Measurements from ENCODE around the gene MBNL1. TPM values are rescaled to one million over a fixed set of nuclear protein-coding genes. Genes with fewer than 3 reads are reported as not detected.

MBNL1 gene
- total RNA-seq, 1 donor from 2014 or later: 172 TPM

DNA sequence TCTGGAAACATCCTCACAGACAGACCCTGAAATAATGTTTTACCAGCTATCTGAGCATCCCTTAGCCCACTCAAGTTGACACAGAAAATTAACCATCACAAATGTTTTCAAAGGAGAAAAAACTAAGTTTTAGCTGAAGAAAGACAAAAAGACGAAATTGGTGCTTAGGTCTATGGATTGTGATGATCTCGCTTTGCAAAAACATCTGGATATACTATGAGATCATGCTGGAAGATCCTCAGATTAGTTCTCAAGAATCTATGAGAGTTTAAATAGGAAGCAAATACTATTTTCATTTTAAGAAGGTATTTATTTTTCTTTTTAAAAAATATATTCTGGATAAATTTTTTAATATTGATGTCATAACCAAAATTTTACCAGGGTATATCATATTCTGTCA, 42.6 kb upstream of the MBNL1 start:
- Histone ChIP-seq H3K9me3 (replicated peaks) (no peaks in the 10 kb centered on the region), H3K4me1 (peaks cover 30% of the 10 kb centered on the region), H3K27ac (replicated peaks) (no peak overlapping the region), H3K36me3 (no peaks in the 10 kb centered on the region), H3K4me3 (no peak overlapping the region), H3K27me3 (ENCODE audit: low read depth) (no peaks in the 10 kb centered on the region)
- DNase-seq: no peak
- TF ChIP-seq, protein P1, sequence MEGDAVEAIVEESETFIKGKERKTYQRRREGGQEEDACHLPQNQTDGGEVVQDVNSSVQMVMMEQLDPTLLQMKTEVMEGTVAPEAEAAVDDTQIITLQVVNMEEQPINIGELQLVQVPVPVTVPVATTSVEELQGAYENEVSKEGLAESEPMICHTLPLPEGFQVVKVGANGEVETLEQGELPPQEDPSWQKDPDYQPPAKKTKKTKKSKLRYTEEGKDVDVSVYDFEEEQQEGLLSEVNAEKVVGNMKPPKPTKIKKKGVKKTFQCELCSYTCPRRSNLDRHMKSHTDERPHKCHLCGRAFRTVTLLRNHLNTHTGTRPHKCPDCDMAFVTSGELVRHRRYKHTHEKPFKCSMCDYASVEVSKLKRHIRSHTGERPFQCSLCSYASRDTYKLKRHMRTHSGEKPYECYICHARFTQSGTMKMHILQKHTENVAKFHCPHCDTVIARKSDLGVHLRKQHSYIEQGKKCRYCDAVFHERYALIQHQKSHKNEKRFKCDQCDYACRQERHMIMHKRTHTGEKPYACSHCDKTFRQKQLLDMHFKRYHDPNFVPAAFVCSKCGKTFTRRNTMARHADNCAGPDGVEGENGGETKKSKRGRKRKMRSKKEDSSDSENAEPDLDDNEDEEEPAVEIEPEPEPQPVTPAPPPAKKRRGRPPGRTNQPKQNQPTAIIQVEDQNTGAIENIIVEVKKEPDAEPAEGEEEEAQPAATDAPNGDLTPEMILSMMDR (IDR thresholded peaks at IDR 0.05; ENCODE audit: borderline replicate concordance): no peak
- intact Hi-C loops (cut with micrococcal nuclease): loop anchor here (10.0 kb wide), 1 partner anchor 219 kb away; no protein-coding TSS in a partner anchor

DNA sequence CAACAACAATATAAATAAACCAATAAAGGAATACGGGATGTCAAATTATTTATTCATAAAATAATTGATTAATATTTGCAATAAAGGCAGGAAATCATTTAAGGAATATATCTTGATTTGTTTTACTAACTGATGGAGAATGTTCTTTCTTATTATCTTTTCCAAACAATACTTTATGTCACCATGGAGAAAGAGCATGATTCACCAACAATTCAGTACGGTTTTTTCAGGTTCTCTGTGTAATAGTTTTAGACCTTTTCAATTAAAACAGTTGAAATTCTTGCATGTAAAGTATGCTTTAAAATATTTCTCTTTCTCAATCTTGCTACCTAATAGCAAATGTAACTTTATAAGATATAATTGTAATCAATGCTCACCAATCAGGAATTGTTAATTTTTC, 41.7 kb upstream of the MBNL1 start:
- Histone ChIP-seq H3K36me3 (no peaks in the 10 kb centered on the region), H3K9me3 (replicated peaks) (no peaks in the 10 kb centered on the region), H3K4me1 (peaks cover 22% of the 10 kb centered on the region), H3K27ac (replicated peaks) (no peak overlapping the region), H3K27me3 (ENCODE audit: low read depth) (no peaks in the 10 kb centered on the region), H3K4me3 (no peak overlapping the region)
- TF ChIP-seq, protein P1 (IDR thresholded peaks at IDR 0.05; ENCODE audit: borderline replicate concordance): no peak
- intact Hi-C loops (cut with micrococcal nuclease): loop anchor here (10.0 kb wide), 1 partner anchor 218 kb away; no protein-coding TSS in a partner anchor
- no peak for DNase-seq

DNA sequence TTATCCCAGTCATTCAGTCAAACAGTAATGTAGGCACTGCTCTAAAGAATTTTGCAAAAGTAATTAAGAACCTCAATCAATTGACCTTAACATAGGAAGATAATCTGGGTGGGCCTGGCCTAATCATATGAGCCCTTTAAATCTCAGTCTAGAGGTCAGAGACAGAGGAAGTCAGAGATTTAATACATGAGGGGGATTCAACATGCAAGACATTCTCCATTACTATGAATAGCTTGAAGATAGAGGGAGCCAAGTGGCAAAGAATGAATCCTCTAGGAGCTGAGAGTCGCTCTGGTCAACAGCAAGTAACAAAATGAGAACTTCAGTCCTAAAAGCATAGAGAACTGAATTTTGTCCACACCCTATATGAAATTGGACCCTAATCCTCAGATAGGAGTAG, 39.0 kb upstream of the MBNL1 start:
- intact Hi-C loops (cut with micrococcal nuclease): loop anchor here (10.0 kb wide), 1 partner anchor 215 kb away; no protein-coding TSS in a partner anchor
- TF ChIP-seq, protein P1 (IDR thresholded peaks at IDR 0.05; ENCODE audit: borderline replicate concordance): peak; percentile 65
- H3K27me3 ChIP-seq (ENCODE audit: low read depth): no peaks in the 10 kb centered on the region
- no peak overlapping the region for H3K4me3 ChIP-seq
- H3K27ac ChIP-seq (replicated peaks): no peak overlapping the region
- no peaks in the 10 kb centered on the region for H3K9me3 ChIP-seq (replicated peaks)
- peaks cover 7% of the 10 kb centered on the region for H3K4me1 ChIP-seq
- no peak for DNase-seq
- no peaks in the 10 kb centered on the region for H3K36me3 ChIP-seq

DNA sequence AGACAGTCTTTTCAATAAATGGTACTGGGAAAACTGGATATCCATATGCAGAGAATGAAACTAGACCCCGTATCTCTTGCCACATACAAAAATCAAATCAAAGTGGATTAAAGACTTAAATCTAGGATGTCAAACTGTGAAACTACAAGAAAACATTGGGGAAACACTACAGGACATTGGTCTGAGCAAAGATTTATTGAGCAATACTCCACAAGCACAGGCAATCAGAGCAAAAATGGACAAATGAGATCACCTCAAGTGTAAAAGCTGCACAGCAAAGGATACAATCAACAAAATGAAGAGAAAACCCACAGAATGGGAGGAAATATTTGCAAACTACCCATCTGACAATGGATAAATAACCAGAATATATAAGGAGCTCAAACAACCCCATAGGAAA, 38.4 kb upstream of the MBNL1 start:
- Histone ChIP-seq H3K36me3 (no peaks in the 10 kb centered on the region), H3K9me3 (replicated peaks) (no peaks in the 10 kb centered on the region), H3K27me3 (ENCODE audit: low read depth) (no peaks in the 10 kb centered on the region), H3K27ac (replicated peaks) (no peak overlapping the region), H3K4me3 (no peak overlapping the region), H3K4me1 (peaks cover 7% of the 10 kb centered on the region)
- intact Hi-C loops (cut with micrococcal nuclease): no loop called here
- TF ChIP-seq, protein P1 (IDR thresholded peaks at IDR 0.05; ENCODE audit: borderline replicate concordance): no peak
- DNase-seq: no peak

DNA sequence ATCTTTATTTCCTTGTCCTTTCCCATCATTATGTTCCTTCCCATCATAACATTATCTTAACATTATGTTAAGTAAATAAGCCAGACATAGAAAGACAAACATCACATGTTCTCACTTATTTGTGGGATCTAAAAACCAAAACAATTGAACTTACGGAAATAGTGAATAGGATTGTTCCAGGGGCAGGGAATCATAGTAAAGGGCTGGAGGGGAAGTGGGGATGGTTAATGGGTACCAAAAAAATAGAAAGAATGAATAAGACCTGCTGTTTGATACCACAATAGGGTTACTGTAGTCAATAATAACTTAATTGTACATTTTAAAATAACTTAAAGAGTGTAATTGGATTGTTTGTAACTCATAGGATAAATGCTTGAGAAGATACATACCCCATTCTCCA, 36.7 kb upstream of the MBNL1 start:
- Histone ChIP-seq H3K9me3 (replicated peaks) (no peaks in the 10 kb centered on the region), H3K27ac (replicated peaks) (no peak overlapping the region), H3K27me3 (ENCODE audit: low read depth) (no peaks in the 10 kb centered on the region), H3K36me3 (no peaks in the 10 kb centered on the region), H3K4me1 (peaks cover 7% of the 10 kb centered on the region), H3K4me3 (no peak overlapping the region)
- no peak for DNase-seq
- intact Hi-C loops (cut with micrococcal nuclease): no loop called here
- TF ChIP-seq, protein P1 (IDR thresholded peaks at IDR 0.05; ENCODE audit: borderline replicate concordance): no peak
